ENCODE data around the gene FKBP15.

DNA sequence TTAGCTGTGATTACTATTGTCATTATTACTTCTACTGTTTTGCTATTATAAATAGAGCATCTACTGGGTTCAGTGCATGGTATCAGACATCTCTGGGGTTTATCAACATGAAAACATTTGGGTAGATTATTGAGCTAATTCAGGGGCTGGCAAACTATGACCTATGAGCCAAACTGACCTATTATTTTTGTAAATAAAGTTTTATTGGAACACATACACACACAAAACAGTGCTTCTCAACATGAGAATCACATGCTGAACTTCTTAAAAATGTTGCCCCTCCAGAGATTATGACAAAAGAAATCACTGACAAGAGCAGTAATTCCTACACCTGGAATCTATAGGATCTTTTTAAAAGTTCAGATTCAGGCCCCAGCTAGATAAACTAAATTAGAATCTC is 39.9 kb downstream of the FKBP15 start:
- TF ChIP-seq, protein P1, sequence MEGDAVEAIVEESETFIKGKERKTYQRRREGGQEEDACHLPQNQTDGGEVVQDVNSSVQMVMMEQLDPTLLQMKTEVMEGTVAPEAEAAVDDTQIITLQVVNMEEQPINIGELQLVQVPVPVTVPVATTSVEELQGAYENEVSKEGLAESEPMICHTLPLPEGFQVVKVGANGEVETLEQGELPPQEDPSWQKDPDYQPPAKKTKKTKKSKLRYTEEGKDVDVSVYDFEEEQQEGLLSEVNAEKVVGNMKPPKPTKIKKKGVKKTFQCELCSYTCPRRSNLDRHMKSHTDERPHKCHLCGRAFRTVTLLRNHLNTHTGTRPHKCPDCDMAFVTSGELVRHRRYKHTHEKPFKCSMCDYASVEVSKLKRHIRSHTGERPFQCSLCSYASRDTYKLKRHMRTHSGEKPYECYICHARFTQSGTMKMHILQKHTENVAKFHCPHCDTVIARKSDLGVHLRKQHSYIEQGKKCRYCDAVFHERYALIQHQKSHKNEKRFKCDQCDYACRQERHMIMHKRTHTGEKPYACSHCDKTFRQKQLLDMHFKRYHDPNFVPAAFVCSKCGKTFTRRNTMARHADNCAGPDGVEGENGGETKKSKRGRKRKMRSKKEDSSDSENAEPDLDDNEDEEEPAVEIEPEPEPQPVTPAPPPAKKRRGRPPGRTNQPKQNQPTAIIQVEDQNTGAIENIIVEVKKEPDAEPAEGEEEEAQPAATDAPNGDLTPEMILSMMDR (IDR thresholded peaks at IDR 0.05; ENCODE audit: borderline replicate concordance, extremely low read depth, low read length, poor library complexity, severe bottlenecking), result no peak
- no peak for TF ChIP-seq EZH2 (IDR thresholded peaks at IDR 0.05; ENCODE audit: borderline replicate concordance, low read depth, low read length, severe bottlenecking)

Measured in DND-41 (cell line).